Measurements from ENCODE around the gene ETNK1.

DNA sequence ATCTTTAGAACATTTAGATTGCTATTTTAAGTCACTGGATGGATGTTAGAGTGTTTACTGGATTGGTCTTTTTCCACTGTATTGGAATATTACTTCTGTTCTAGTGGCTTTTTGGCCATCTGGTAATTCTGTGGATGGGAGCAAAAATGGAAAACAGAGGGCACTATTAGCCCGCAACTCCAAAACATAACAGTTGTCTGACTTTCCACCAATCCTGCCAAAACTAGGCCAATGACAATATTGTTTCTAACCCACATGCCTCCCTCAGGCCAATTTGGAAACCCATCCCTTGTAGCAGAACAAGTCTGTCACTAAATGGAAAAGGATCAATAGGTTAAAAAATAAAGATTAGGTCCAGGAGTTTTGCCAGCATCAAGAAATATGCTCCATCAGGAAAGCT is 97.8 kb downstream of the ETNK1 start:
- TF ChIP-seq, protein P1, sequence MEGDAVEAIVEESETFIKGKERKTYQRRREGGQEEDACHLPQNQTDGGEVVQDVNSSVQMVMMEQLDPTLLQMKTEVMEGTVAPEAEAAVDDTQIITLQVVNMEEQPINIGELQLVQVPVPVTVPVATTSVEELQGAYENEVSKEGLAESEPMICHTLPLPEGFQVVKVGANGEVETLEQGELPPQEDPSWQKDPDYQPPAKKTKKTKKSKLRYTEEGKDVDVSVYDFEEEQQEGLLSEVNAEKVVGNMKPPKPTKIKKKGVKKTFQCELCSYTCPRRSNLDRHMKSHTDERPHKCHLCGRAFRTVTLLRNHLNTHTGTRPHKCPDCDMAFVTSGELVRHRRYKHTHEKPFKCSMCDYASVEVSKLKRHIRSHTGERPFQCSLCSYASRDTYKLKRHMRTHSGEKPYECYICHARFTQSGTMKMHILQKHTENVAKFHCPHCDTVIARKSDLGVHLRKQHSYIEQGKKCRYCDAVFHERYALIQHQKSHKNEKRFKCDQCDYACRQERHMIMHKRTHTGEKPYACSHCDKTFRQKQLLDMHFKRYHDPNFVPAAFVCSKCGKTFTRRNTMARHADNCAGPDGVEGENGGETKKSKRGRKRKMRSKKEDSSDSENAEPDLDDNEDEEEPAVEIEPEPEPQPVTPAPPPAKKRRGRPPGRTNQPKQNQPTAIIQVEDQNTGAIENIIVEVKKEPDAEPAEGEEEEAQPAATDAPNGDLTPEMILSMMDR (IDR thresholded peaks at IDR 0.05; ENCODE audit: borderline replicate concordance, extremely low read depth, low read length, poor library complexity, severe bottlenecking) = no peak
- TF ChIP-seq EZH2 (IDR thresholded peaks at IDR 0.05; ENCODE audit: borderline replicate concordance, low read depth, low read length, severe bottlenecking) = no peak

All from DND-41 (cell line).